Measurements from ENCODE around the gene TK2. TPM values are rescaled to one million over a fixed set of nuclear protein-coding genes. Genes with fewer than 3 reads are reported as not detected.

TK2 gene
- total and polyA plus RNA-seq, 8 donors: 31.4 to 41.2 (median 34.8) TPM

DNA sequence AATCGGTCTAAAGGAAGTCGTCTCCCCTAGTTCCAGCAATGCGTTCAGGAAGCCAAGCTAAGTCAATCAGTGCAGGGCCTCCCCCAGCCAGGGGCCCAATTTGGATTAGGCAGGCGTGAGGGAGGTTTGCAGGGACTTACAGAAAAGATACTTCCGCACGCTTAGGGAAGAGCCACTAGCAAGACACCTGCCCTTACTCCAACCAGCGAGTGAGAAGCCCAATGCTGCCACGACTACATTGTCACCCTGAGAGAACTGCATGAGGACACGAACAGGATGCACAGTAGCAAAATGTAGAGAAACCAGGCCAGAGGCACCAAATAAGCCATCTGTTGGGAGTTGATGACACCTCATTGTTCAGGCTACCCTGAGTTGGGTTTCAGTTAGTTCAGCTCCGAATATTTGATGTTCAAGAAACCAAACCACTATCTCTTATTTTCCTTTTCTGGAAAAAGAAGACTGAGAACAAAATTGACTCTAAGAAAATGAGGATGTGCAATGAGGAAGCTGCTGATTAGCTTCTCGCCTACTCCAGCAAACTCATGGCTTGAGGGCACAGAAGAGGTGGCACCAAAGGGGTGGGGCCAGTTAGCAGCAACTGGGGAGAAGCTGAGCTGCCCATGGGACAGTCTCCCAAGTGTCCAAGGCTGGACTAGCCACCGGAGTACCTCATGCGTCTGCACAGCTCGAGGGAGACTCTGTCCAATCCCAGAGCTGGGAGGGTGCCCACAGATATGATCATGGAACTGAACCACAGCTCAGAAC is 29.3 kb downstream of the TK2 start:
- no peaks in the 10 kb centered on the region for H3K27me3 ChIP-seq
- no peak overlapping the region for H3K4me3 ChIP-seq
- ATAC-seq (peak; percentile 16), DNase-seq (peak in 2 of 4 donors; percentile 87 to 90)
- peaks cover 40 to 100% of the 10 kb centered on the region in 2 donors for H3K4me1 ChIP-seq
- TF ChIP-seq, protein P1, sequence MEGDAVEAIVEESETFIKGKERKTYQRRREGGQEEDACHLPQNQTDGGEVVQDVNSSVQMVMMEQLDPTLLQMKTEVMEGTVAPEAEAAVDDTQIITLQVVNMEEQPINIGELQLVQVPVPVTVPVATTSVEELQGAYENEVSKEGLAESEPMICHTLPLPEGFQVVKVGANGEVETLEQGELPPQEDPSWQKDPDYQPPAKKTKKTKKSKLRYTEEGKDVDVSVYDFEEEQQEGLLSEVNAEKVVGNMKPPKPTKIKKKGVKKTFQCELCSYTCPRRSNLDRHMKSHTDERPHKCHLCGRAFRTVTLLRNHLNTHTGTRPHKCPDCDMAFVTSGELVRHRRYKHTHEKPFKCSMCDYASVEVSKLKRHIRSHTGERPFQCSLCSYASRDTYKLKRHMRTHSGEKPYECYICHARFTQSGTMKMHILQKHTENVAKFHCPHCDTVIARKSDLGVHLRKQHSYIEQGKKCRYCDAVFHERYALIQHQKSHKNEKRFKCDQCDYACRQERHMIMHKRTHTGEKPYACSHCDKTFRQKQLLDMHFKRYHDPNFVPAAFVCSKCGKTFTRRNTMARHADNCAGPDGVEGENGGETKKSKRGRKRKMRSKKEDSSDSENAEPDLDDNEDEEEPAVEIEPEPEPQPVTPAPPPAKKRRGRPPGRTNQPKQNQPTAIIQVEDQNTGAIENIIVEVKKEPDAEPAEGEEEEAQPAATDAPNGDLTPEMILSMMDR (IDR thresholded peaks at IDR 0.05): no peak
- intact Hi-C loops (cut with DNase I): no loop called here
- no peaks in the 10 kb centered on the region for H3K9me3 ChIP-seq
- H3K27ac ChIP-seq: peak overlapping the region; percentile 79 to 99
- H3K36me3 ChIP-seq: peaks cover 0 to 11% of the 10 kb centered on the region in 2 donors

- TF ChIP-seq, protein P1 (IDR thresholded peaks at IDR 0.05): no peak
- no peak for DNase-seq
- intact Hi-C loops (cut with DNase I): no loop called here
- no peak for ATAC-seq
- Histone ChIP-seq H3K4me1 (peaks cover 46 to 100% of the 10 kb centered on the region in 2 donors), H3K9me3 (no peaks in the 10 kb centered on the region), H3K36me3 (peaks cover 0 to 2% of the 10 kb centered on the region in 2 donors), H3K4me3 (no peak overlapping the region), H3K27ac (peak overlapping the region; percentile 79 to 99), H3K27me3 (no peaks in the 10 kb centered on the region)
These were observed 30.2 kb downstream of the TK2 start for GRCh38 chr16:66519482-66520373.

- peak overlapping the region in 1 of 2 donors; percentile 40 for H3K4me3 ChIP-seq
- no peaks in the 10 kb centered on the region for H3K27me3 ChIP-seq
- peaks cover 50 to 93% of the 10 kb centered on the region in 2 donors for H3K4me1 ChIP-seq
- TF ChIP-seq, protein P1 (IDR thresholded peaks at IDR 0.05): no peak
- intact Hi-C loops (cut with DNase I): no loop called here
- DNase-seq: no peak
- H3K9me3 ChIP-seq: no peaks in the 10 kb centered on the region
- no peak for ATAC-seq
- peak overlapping the region; percentile 96 to 99 for H3K27ac ChIP-seq
- no peaks in the 10 kb centered on the region for H3K36me3 ChIP-seq
These were observed 32.2 kb downstream of the TK2 start for GRCh38 chr16:66517586-66518263.

DNA sequence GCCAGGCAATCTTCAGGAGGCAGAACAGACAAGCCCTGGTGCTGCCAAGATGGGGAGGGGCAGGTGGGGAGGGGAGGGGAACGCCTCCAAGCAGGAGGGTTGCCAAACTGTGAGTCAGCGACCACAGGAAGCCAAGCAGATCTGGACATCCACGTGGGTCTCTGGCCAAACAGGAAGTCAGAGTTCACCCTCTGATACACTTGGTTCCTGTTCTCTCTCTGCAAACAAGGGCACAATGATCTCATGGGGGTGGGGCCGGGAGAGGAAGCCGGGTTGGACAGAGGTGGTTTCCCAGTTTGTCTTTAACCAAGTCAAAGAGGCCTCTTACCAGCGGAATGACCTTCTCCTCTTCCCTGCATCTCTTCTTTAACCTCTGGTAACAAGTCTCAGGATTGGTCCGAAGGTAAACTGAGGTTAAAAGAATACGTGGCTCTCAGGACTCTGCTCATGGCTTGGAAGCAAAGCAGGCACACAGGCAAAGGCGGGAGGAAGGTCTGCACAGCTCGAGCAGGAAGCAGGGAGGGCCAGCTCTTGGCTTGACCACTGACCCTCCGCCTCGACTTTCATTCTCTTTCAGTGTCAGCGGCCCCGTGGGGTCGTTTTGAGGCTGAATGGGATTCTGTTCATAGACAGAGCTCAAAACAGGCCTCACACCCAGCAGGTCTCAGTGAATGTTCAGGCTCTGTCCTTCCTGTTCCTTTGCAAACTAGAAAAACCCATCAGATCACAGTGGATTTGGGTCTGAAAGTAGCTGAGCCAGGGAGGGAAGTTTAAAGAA is 32.9 kb downstream of the TK2 start:
- Histone ChIP-seq H3K9me3 (no peaks in the 10 kb centered on the region), H3K4me3 (peak overlapping the region; percentile 2 to 40), H3K36me3 (no peaks in the 10 kb centered on the region), H3K27me3 (no peaks in the 10 kb centered on the region), H3K27ac (peak overlapping the region; percentile 96 to 99), H3K4me1 (peaks cover 52 to 93% of the 10 kb centered on the region in 2 donors)
- intact Hi-C loops (cut with DNase I): no loop called here
- ATAC-seq (peak; percentile 91), DNase-seq (peak; percentile 81 to 98 (median 96))
- TF ChIP-seq, protein P1 (IDR thresholded peaks at IDR 0.05): no peak

Data from left lung (tissue), 10 donors.